NCI-H1048 (cell line): Measurements from ENCODE around the gene IDH3A.
"Not testable (repeated sequence)": the region's sequence is repeated elsewhere in the genome, so short reads cannot be mapped to it uniquely, and the experiment has no call there.

Experiments used
- DNase-seq: peaks from one replicate; lab custom pipeline; 2025; lab: John Stamatoyannopoulos, UW

The IDH3A gene

DNA sequence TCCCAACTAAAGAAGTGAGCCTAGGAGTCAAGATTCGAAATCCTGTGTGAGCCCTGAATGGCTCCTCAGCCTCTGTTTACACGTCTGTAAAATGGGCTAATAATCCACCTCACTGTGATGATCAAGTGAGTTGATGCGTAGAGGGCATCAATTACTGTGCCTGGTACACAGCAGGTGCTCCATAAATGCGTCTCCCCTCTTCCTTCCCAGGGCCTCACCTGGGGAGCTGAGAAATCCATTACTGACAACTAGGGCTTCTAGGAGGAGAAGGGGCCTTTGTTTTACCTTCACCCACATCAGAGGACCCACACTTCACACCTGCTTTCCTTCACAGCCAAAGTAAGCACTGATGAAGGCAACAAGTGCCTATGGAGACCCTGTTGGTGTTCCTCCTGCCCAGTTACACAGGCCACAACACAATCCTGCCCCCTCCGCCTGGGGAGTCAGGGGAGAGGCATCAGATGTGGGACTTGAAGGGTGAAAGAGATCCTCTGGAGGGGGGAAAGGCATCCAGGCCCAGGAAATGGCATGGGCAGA is 19.3 kb upstream of the IDH3A start:
- no peak for DNase-seq

DNA sequence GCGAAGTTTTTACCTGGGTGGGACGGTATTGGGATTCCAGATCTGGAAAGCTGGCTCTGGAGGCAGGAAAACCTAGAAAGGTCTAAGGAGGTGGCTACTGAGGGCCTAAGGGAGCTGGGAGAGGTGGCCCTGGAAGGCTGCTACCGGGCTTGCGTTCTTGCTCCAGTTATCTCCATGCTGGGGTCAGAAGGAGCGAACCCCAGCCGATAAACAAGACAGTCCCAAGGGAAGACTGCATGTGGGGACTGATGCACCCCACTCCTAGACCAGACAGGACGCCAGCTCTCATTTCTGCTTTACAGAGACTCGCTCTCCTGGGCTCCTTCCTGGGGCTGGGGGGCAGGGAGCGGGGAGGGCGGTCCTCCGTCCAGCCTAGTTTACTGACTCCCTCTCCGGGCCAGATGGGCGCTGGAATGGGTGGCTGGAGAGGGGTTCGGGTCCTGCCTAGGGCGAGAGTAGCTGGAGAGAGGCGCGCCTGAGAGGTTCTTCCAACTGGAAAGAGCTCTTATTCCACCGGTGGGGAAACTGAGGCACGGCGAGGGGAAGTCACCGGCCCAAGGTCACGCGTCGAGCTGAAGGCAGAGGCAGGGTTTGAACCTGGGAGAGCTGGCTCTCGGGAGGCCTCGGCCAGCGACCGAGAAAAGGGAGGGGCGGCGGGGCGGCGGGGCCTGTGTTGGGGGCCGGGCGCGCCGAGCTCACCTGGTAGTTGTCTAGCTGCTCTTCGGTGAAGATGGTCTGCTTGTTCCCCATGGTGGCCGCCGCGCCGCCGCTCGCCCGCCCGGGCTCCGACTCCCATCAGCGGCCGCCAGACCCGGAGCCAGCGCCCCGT is 18.5 kb upstream of the IDH3A start:
- no peak for DNase-seq

DNA sequence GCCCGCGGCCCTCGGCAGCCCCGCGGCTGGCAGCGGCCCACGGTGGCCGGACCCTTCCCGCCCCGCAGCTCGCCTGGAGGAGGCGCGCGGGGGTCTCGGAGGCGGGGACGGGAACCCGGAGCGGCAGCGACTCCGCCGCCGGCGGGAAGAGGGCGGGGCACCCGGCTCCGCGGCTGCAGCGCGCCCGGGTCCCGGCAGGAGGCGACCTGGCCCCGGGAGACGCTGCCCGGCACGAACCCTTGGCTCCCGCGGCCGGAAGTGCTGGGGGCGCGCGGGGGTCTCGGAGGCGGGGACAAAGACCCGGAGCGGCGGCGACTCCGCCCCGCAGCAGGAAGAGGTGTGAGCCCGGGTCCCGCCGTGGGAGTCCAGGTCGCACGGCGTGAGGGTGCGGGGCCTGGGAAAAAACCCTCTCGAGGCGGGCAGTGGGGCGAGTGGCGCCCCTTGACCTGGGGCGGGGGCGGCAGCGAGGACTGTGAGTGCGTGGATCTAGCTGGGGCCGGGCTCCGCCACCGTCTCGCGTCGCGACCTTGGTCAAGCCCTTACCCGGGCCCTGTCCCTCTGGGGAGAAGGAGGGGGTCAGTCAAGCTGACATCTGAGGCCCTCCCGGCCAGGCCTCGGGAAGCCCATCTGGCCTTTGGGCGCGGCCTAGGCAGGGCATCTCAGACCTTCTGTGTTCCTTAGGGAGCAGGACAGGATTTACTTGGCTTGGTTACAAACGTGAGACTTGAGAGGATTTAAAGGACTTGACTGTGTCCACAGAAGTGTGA is 17.7 kb upstream of the IDH3A start, which contains the start of gene CIB2:
Gene CIB2 (minus strand): TSS at position 151 of the 767 bp plus-strand sequence. CDS start 230 bp downstream, outside the sequence.
- peak; percentile 33 for DNase-seq

DNA sequence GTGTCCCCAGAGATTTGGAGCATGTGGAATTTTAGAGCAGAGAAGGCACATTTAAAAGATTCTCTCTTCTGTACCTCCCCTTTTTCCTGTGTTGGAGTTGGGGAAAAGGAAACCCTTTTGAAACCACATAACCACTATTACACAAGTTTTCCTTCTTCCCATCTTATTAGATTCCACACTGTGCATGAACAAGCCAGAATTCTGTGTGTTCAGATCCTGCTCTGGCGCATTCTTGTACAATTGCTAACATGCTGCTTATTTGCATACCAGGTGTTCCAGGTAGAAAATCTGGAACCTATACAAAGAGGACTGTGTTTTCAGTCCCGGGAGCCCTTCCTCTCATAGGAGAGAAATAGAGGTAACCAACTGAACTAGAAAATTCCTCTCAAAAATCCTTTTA is 15.4 kb upstream of the IDH3A start:
- peak; percentile 49 for DNase-seq

GRCh38 chr15:78139578-78139977 is 9.6 kb upstream of the IDH3A start:
- DNase-seq: no peak

GRCh38 chr15:78140292-78140691 is 8.9 kb upstream of the IDH3A start:
- no peak for DNase-seq

DNA sequence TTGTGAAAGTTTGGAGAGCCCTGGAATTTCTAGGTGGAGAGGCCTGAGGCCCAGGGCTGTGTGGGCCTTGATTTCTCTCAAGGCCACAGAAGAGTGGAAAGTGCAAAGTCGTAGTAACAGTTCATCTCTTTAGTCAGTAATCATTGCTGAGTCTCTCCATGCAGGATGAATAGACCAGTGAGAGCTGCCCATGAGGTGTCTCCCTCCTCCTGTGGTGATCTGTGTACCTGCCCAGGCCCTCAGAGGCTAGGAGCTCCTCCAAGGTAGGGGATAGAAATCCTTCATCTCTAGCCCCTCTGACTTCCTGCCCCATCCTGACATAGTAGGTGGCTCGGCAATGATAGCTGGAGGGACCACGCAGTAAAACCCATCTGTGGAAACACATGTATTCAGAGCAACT is 6.8 kb upstream of the IDH3A start:
- DNase-seq: no peak

GRCh38 chr15:78146425-78147154 is 2.6 kb upstream of the IDH3A start:
- no peak for DNase-seq

DNA sequence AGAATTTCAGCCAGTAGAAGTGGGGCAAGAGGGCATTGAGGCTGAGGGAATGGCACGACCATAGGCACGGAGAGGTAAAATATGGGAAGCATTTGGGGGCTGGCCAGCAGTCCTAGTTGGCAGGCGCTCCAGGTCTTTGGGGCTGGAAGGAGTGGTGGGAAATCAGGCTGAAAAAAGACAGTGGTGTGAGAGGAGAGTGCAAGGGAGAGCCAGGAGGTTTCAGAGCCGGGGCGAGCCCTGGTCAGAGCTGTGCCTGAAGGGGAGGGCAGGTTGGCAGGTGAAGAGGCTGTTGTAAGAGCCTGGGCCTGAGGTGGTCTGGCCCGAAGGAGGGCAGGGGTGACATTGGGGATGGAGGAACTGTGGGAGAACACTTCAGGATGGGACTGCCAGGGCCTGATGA is 1.6 kb upstream of the IDH3A start:
- no peak for DNase-seq

GRCh38 chr15:78148392-78149067 is 632 bp upstream of the IDH3A start:
- DNase-seq: no peak

DNA sequence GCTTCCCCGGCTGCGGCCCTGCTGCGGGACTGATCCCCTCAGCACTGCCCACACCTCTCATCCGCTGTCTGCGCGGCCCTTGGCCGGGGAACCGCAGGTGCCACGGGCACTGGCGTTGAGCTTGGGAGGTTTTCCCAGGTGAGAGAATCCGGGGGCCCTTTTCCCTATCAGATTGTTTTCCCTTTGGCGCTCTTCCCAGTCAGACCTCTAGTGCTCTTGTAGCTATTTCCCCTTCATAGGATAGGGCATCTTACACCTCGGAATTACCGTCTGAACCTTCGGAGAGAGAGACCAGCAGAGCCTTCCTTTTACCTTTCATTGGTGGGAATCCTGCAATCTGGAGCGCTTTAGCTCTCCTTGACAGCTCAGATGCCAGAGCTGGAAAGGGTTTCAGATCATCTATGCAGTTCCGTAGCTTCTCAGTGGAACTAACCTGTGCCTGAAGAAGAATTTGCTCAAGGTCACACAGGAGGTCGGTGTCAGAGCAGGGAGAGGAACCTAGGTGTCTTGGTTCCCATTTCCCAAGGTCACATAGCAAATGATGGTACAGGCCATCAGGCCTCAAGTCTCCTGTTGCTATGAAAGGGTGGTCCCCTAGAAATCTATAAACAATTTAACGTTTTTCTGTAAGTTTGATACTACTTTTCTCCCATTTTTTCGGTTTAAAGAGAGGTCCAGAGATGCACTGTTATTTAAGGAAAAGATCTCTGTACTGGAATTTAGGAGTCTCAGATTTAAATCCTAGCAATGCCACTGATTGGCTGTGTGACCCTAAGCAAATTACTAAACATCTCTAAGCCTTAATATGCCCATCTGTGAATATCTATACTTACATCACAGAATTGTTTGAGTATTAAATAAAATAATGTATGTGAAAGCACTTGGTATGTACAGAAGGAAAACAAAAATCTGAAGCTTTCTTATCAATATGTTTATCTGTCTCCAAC is 916 bp downstream of the IDH3A start:
- DNase-seq: no peak

DNA sequence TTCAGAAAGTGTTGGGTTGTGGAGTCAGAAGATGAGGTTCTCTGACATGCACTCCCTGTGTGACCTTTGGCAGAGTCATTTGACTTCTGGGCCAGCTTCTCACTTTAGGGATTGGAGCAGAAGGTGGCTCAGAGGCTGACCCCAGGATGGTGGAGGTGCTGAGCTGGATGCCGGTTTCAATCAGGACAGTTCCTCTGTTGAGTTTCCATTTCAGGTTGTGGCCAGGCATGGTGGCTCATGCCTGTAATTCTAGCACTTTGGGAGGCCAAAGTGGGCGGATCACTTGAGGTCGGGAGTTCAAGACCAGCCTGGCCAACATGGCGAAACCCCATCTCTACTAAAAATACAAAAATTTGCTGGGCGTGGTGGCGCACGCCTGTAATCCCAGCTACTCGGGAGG is 1.9 kb downstream of the IDH3A start:
- DNase-seq: not testable (repeated sequence)

GRCh38 chr15:78154955-78155354 is 5.8 kb downstream of the IDH3A start:
- no peak for DNase-seq

DNA sequence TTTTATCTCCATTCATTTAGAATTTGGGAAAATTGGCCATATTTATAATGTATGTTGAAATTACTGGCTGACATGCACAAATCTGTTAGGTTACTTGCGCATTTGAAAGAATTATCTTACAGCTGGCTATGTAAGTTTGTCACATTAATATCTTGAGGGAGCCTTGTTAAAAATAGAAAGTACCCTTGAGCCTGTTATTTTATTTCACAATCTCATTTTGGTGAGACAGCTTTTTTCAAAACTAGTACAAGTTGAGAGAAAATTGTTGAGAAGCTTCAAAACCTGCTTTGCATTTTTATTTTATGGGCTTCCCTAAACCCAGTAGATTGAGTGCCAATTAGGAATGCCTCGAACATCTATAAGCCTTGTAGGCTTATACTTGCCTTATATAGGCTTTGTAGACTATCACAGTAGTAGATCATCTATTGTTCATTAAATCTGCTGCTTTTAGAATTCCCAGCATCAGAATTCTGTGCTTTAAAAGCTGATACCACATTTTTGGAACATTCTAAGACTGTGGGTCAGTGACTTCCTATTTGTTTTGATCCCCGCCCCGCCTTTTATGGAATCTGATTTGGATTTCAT is 6.3 kb downstream of the IDH3A start:
- DNase-seq: no peak

DNA sequence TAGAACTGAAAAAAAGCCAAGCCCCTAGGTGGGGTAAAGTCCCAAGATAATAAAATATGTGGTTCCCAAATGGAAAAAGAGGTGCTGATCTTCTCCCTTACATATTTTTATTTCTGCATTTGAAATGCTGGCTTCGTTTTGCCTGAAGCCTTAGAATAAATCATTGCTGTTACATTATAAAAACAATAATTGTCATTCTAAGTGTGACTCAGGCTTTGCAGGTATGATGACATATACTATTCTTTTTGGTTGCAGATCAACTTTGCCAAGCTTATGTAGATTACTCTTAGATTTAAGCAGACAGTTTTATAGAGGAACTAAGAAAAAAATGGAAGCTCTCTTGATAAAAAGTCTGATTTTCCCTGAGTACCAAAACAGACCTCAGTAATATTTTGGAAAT is 7.5 kb downstream of the IDH3A start:
- no peak for DNase-seq

- DNase-seq: no peak
These were observed 8.0 kb downstream of the IDH3A start for GRCh38 chr15:78157203-78157602.

GRCh38 chr15:78159395-78159794 is 10.2 kb downstream of the IDH3A start:
- no peak for DNase-seq

DNA sequence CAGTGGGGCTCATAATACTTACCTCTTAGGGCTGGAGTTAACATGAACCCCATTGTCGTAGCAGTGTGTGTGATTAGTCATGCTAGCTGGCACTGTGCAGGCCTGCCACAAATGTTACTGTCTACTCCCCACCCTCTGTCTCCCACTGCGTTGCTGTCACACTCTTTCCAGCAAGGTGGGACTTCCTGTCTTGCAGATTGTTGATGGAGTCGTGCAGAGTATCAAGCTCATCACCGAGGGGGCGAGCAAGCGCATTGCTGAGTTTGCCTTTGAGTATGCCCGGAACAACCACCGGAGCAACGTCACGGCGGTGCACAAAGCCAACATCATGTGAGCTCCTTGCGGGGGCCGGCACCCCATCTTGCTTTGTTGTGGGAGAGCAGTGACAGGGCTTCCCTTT is 12.9 kb downstream of the IDH3A start:
- DNase-seq: no peak

DNA sequence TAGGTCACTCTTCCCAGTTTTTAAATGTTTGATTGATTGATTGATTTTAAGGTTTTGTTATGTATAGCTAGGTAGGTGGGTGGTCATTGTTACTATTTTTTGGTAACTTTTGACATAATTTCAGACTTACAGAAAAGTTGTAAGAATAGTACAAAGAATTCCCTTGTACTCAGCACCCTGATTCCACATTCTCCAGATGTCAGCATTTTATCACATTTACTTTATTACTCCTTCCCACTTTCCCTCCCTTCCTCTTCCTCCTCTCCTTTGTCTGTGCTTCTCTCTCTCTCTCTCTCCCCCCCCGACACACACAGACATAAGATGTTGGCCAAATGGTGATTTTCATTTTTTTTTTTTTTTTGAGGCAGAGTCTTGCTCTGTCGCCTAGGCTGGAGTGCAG is 14.8 kb downstream of the IDH3A start:
- DNase-seq: no peak

- DNase-seq: no peak
These were observed 18.2 kb downstream of the IDH3A start for GRCh38 chr15:78167227-78167888.
